ENCODE results near the gene MFF.

The MFF gene

DNA sequence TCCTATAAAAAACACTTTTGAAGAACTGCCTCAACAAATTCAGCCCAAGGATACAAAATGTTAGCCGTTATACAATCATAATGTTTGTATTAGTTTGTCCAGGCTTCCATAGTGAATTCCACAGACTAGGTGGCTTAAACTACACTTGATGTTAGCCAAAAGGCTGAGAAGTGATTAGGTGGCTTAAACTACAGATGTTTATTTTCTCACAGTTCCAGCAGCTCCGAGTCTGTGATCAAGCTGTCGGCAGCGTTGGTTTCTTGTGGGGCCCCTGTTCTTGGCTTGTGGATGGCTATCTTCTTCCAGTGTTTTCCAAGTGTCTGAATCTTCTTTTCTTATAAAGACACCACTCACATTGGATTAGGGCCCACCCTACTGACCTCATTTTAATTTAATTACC, 31.5 kb upstream of the MFF start:
- Mint-ChIP-seq H3K36me3 (ENCODE audit: low read depth) (no peaks in the 10 kb centered on the region), H3K9me3 (no peaks in the 10 kb centered on the region), H3K4me1 (no peaks in the 10 kb centered on the region), H3K27ac (no peak overlapping the region), H3K27me3 (ENCODE audit: low read depth) (peaks cover 3% of the 10 kb centered on the region), H3K4me3 (no peak overlapping the region)
- TF ChIP-seq, protein P1, sequence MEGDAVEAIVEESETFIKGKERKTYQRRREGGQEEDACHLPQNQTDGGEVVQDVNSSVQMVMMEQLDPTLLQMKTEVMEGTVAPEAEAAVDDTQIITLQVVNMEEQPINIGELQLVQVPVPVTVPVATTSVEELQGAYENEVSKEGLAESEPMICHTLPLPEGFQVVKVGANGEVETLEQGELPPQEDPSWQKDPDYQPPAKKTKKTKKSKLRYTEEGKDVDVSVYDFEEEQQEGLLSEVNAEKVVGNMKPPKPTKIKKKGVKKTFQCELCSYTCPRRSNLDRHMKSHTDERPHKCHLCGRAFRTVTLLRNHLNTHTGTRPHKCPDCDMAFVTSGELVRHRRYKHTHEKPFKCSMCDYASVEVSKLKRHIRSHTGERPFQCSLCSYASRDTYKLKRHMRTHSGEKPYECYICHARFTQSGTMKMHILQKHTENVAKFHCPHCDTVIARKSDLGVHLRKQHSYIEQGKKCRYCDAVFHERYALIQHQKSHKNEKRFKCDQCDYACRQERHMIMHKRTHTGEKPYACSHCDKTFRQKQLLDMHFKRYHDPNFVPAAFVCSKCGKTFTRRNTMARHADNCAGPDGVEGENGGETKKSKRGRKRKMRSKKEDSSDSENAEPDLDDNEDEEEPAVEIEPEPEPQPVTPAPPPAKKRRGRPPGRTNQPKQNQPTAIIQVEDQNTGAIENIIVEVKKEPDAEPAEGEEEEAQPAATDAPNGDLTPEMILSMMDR (IDR thresholded peaks at IDR 0.05; ENCODE audit: unreplicated experiment in 3 of 3) = no peak

DNA sequence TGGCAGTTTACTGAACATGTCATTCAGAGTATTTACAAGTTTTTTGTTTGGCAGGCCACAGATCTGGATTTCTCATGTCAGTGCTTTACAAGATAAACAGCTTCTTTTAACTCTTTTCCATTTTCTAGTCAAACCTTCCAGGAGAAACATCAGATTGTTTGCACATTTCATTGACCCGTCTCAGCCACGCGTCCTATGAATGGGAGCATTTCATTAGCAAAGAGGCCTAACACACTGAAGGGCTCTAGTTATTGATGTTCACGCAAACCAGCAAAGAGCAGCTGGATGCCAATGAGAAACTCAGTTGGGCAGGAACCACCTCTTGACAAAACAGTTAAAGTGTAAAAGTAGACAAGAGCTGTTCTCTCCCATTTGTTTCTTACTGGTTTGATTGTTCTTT, 29.2 kb upstream of the MFF start:
- no peak overlapping the region for H3K4me3 Mint-ChIP-seq
- H3K9me3 Mint-ChIP-seq = no peaks in the 10 kb centered on the region
- H3K27ac Mint-ChIP-seq = no peak overlapping the region
- peaks cover 3% of the 10 kb centered on the region for H3K27me3 Mint-ChIP-seq (ENCODE audit: low read depth)
- TF ChIP-seq, protein P1 (IDR thresholded peaks at IDR 0.05; ENCODE audit: unreplicated experiment in 3 of 3) = no peak
- H3K4me1 Mint-ChIP-seq = no peaks in the 10 kb centered on the region
- no peaks in the 10 kb centered on the region for H3K36me3 Mint-ChIP-seq (ENCODE audit: low read depth)

DNA sequence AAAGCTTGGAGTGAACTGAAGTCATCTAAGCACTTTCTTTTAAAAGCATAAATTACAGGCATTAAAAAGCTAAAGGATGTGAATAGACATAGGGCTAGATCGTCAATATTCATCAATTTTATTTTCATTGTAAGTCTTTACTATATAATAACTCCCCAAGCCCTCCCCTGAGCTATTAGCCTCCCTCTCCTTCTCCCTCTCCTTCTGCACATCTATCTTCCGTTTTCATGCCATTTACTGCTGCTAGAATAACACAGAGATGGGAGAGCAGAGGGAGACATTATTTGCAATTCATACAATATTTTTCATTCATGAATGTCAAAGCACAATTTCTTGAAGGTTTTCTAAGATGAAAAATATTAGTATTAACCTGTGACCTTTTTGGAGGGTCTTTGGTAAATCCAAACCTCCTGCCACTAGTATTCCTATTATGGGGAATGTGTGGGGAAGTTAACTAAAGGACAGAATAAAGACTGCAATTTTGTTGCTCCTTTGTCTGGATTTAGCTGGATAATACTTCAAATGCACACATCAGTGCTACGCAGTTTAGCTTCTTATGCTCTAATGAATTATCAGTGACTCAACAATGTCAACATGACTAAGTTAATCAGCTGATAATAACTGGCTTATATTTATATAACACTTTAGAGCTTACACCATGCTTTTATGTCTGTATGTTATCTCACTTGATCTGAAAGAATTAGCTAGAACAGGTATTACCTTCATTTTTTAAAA, 28.2 kb upstream of the MFF start:
- H3K36me3 Mint-ChIP-seq (ENCODE audit: low read depth) = no peaks in the 10 kb centered on the region
- no peaks in the 10 kb centered on the region for H3K9me3 Mint-ChIP-seq
- H3K27ac Mint-ChIP-seq = no peak overlapping the region
- H3K27me3 Mint-ChIP-seq (ENCODE audit: low read depth) = peaks cover 3% of the 10 kb centered on the region
- TF ChIP-seq, protein P1 (IDR thresholded peaks at IDR 0.05; ENCODE audit: unreplicated experiment in 3 of 3) = no peak
- H3K4me3 Mint-ChIP-seq = no peak overlapping the region
- no peaks in the 10 kb centered on the region for H3K4me1 Mint-ChIP-seq

DNA sequence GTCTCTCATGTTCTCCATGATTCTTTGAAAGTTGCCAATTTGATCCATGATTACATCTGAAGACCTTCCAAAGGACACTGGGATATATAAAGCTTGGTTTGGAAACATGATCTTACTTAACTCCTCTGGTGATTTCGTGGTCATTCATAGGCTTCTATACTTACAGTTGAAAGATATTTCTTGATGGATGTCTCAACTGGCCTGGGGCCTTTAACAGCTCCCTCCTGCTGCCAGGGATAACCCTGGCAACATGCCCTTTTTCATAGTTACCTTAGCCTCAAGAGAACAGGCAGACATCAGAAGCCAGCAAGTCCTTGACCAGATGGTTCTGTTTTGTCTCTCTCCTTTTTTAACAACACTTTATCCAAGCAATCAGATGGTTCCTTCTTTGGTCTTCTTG, 23.5 kb upstream of the MFF start:
- TF ChIP-seq, protein P1 (IDR thresholded peaks at IDR 0.05; ENCODE audit: unreplicated experiment in 3 of 3) = no peak
- Mint-ChIP-seq H3K4me3 (no peak overlapping the region), H3K9me3 (no peaks in the 10 kb centered on the region), H3K27me3 (ENCODE audit: low read depth) (peaks cover 3% of the 10 kb centered on the region), H3K36me3 (ENCODE audit: low read depth) (no peaks in the 10 kb centered on the region), H3K27ac (no peak overlapping the region), H3K4me1 (no peaks in the 10 kb centered on the region)

DNA sequence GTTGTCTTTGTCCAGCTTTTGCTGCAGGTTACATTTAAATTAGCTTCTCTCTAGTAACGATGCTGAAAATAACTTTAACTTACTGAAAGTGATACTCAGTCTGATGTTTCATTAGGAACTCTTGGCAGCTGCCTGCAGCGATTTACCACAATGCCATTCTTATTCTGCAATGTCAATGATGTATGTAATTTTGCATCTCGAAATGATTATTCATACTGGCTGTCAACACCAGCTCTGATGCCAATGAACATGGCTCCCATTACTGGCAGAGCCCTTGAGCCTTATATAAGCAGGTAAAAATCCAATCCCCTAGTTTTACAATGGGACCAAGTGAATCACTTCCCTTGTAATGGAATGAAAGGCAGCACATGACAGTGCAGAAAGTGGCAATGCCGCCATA, 16.3 kb upstream of the MFF start:
- no peaks in the 10 kb centered on the region for H3K9me3 Mint-ChIP-seq
- H3K4me3 Mint-ChIP-seq = no peak overlapping the region
- no peaks in the 10 kb centered on the region for H3K27me3 Mint-ChIP-seq (ENCODE audit: low read depth)
- no peak overlapping the region for H3K27ac Mint-ChIP-seq
- no peaks in the 10 kb centered on the region for H3K4me1 Mint-ChIP-seq
- TF ChIP-seq, protein P1 (IDR thresholded peaks at IDR 0.05; ENCODE audit: unreplicated experiment in 3 of 3) = no peak
- H3K36me3 Mint-ChIP-seq (ENCODE audit: low read depth) = no peaks in the 10 kb centered on the region

DNA sequence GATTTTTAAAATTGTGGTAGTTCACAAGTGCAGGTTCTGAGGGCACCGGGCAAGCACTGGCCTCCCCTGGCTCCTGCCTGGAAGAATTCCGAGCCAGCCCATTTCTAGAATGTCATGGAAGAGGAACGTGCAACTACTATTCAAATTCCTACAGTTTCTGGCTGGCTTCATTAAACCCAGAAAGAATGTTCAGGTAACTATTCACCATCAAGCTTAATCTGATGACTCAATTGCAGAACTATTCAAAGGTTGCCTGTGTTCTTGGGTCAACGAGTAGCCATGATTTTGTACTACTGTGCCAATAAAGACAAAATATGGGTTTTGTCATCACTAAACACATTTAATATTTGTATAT, 14.3 kb upstream of the MFF start:
- H3K27ac Mint-ChIP-seq = peak overlapping the region in 1 of 3 experiments; percentile 29
- no peaks in the 10 kb centered on the region for H3K36me3 Mint-ChIP-seq (ENCODE audit: low read depth)
- H3K4me3 Mint-ChIP-seq = no peak overlapping the region
- H3K4me1 Mint-ChIP-seq = no peaks in the 10 kb centered on the region
- TF ChIP-seq, protein P1 (IDR thresholded peaks at IDR 0.05; ENCODE audit: unreplicated experiment in 3 of 3) = no peak
- no peaks in the 10 kb centered on the region for H3K27me3 Mint-ChIP-seq (ENCODE audit: low read depth)
- no peaks in the 10 kb centered on the region for H3K9me3 Mint-ChIP-seq

All from nephron (organoid).